IMR-90 (cell line): ENCODE measurements around the gene PLPP4. TPM values are rescaled to one million over a fixed set of nuclear protein-coding genes. Genes with fewer than 3 reads are reported as not detected.

Experiments
- ATAC-seq: fragments of 200-7000 bp; cut with Tn5 transposase; 2 replicates; pipeline ENCODE4 v1.9.1; 2020; ENCODE audit warnings: low read depth, mild to moderate bottlenecking, moderate library complexity
- Bru-seq: library from RNA; stranded (reverse); fragments of 400-500 nt; gene quantifications from one replicate; lab custom pipeline; 2021; lab: Mats Ljungman, UMichigan
- BruChase-seq, 2 experiments: library from RNA; stranded (reverse); fragments of 400-500 nt; gene quantifications; one replicate each; lab custom pipeline; 2021; lab: Mats Ljungman, UMichigan
- BruUV-seq: library from RNA; stranded (reverse); fragments of 400-500 nt; replicated peaks from 2 replicates; lab custom pipeline; 2021; lab: Mats Ljungman, UMichigan
- CTCF ChIA-PET: fragments of 300-600 bp; formaldehyde crosslinking; extraction: SDS; loops from one replicate; lab custom pipeline; 2021; ENCODE audit warnings: antibody characterized with exemption; lab: Yijun Ruan, JAX
- POLR2A ChIA-PET: fragments of 300-600 bp; sonication (Branson Sonifier 250); formaldehyde crosslinking; loops from one replicate; lab custom pipeline; 2022; ENCODE audit warnings: antibody characterized with exemption; ENCODE audit not compliant: unreplicated experiment; lab: Charles Lee
- DNase-seq: peaks from one replicate; pipeline ENCODE4 v3.0.0; 2013
- H2AFZ ChIP-seq: replicated peaks from 2 replicates; pipeline ENCODE3; 2013; ENCODE audit warnings: low read length, mild to moderate bottlenecking; ENCODE audit not compliant: poor library complexity
- H2AK5ac ChIP-seq: 2 replicates; pipeline ENCODE4 v1.6.1; 2013; ENCODE audit warnings: low read depth, low read length, inconsistent platforms
- H2AK9ac ChIP-seq: replicated peaks from 2 replicates; pipeline ENCODE3; 2013; ENCODE audit warnings: mild to moderate bottlenecking, low read depth, low read length, moderate library complexity; ENCODE audit not compliant: poor library complexity
- H2BK120ac ChIP-seq: 2 replicates; pipeline ENCODE4 v1.6.1; 2013; ENCODE audit warnings: low read depth, low read length, inconsistent platforms
- H2BK15ac ChIP-seq: 3 replicates; pipeline ENCODE4 v1.6.1; 2013; ENCODE audit warnings: low read depth, low read length, inconsistent platforms
- H2BK20ac ChIP-seq: 2 replicates; pipeline ENCODE4 v1.6.1; 2013; ENCODE audit warnings: low read depth, mild to moderate bottlenecking, inconsistent platforms, low read length, moderate library complexity
- H2BK5ac ChIP-seq: 2 replicates; pipeline ENCODE4 v1.6.1; 2013; ENCODE audit warnings: mild to moderate bottlenecking, low read depth, low read length, inconsistent platforms; ENCODE audit not compliant: poor library complexity, severe bottlenecking
- H3K14ac ChIP-seq: replicated peaks from 2 replicates; pipeline ENCODE4 v1.6.1; 2013; ENCODE audit warnings: low read depth, low read length, inconsistent platforms
- H3K18ac ChIP-seq: 2 replicates; pipeline ENCODE4 v1.6.1; 2013; ENCODE audit warnings: low read depth, low read length, control low read depth
- H3K23ac ChIP-seq: 2 replicates; pipeline ENCODE4 v1.6.1; 2013; ENCODE audit warnings: low read depth, low read length, inconsistent platforms
- H3K27ac ChIP-seq: 2 replicates; pipeline ENCODE4 v1.5.1; 2013; ENCODE audit warnings: mild to moderate bottlenecking, control low read depth, low read length; ENCODE audit not compliant: insufficient read depth
- H3K27me3 ChIP-seq: 2 replicates; pipeline ENCODE4 v1.6.1; 2013; ENCODE audit warnings: low read length; ENCODE audit not compliant: control insufficient read depth, insufficient read depth
- H3K36me3 ChIP-seq: 2 replicates; pipeline ENCODE4 v1.6.1; 2013; ENCODE audit warnings: low read length, mixed read lengths; ENCODE audit not compliant: control insufficient read depth, insufficient read depth
- H3K4ac ChIP-seq: 2 replicates; pipeline ENCODE4 v1.6.1; 2013; ENCODE audit warnings: low read depth, low read length, inconsistent platforms
- H3K4me1 ChIP-seq: 2 replicates; pipeline ENCODE4 v1.6.1; 2013; ENCODE audit warnings: low read length, mixed read lengths; ENCODE audit not compliant: control insufficient read depth, insufficient read depth
- H3K4me2 ChIP-seq: 2 replicates; pipeline ENCODE4 v1.6.1; 2013; ENCODE audit warnings: low read depth, mild to moderate bottlenecking, control low read depth, low read length, moderate library complexity
- H3K4me3 ChIP-seq: 2 replicates; pipeline ENCODE4 v1.5.1; 2013; ENCODE audit warnings: low read depth, mild to moderate bottlenecking, control low read depth, low read length, moderate library complexity; ENCODE audit not compliant: insufficient read depth
- H3K56ac ChIP-seq: 2 replicates; pipeline ENCODE4 v1.6.1; 2013; ENCODE audit warnings: low read length, inconsistent platforms; ENCODE audit not compliant: insufficient read depth; ENCODE audit errors: extremely low read depth
- H3K79me1 ChIP-seq, 2 experiments: 2 replicates each; pipeline ENCODE4 v1.6.1; 2013; ENCODE audit warnings: low read length in 2 of 2, inconsistent platforms in 1 of 2, low read depth in 1 of 2
- H3K9ac ChIP-seq: 2 replicates; pipeline ENCODE4 v1.6.1; 2013; ENCODE audit warnings: low read depth, low read length, control low read depth
- H3K9me1 ChIP-seq: 2 replicates; pipeline ENCODE4 v1.6.1; 2013; ENCODE audit warnings: low read length, inconsistent platforms; ENCODE audit not compliant: insufficient read depth
- H3K9me3 ChIP-seq: 2 replicates; pipeline ENCODE4 v1.6.1; 2013; ENCODE audit warnings: low read length; ENCODE audit not compliant: control insufficient read depth, insufficient read depth
- H4K20me1 ChIP-seq: 2 replicates; pipeline ENCODE4 v1.6.1; 2013; ENCODE audit warnings: low read length, inconsistent platforms; ENCODE audit not compliant: insufficient read depth
- H4K5ac ChIP-seq: 2 replicates; pipeline ENCODE4 v1.6.1; 2013; ENCODE audit warnings: mild to moderate bottlenecking, low read depth, low read length, control low read depth
- H4K8ac ChIP-seq, 2 experiments: 2 replicates each; pipeline ENCODE4 v1.6.1; 2013; ENCODE audit warnings: low read depth in 2 of 2, low read length in 2 of 2, control low read depth in 1 of 2, inconsistent platforms in 1 of 2
- H4K91ac ChIP-seq: 2 replicates; pipeline ENCODE4 v1.6.1; 2013; ENCODE audit warnings: low read depth, low read length, inconsistent platforms; ENCODE audit not compliant: insufficient read depth
- CHD1 ChIP-seq: IDR thresholded peaks from 2 replicates; pipeline ENCODE4 v1.6.1; 2012; ENCODE audit warnings: low read depth, low read length, improper control_type of control experiment
- CTCF ChIP-seq: conservative IDR thresholded peaks from 2 replicates; pipeline ENCODE4 v1.5.1; 2012; ENCODE audit warnings: mild to moderate bottlenecking, low read depth, low read length, improper control_type of control experiment
- FOS ChIP-seq: fragments of 150-350 bp; IDR thresholded peaks from 2 replicates; pipeline ENCODE4 v1.6.1; 2016; ENCODE audit warnings: low read depth, low read length
- MAFK ChIP-seq: IDR thresholded peaks from 2 replicates; pipeline ENCODE4 v1.6.1; 2012; ENCODE audit warnings: low read depth, low read length, improper control_type of control experiment
- MAZ ChIP-seq: IDR thresholded peaks from 2 replicates; pipeline ENCODE4 v1.6.1; 2012; ENCODE audit warnings: low read depth, mild to moderate bottlenecking, low read length, improper control_type of control experiment, moderate library complexity, borderline replicate concordance
- MXI1 ChIP-seq: IDR thresholded peaks from 2 replicates; pipeline ENCODE4 v1.6.1; 2012; ENCODE audit warnings: low read depth, mild to moderate bottlenecking, low read length, moderate library complexity, borderline replicate concordance
- POLR2A ChIP-seq: IDR thresholded peaks from 2 replicates; pipeline ENCODE4 v1.6.1; 2012; ENCODE audit warnings: mild to moderate bottlenecking, low read depth, low read length
- RAD21 ChIP-seq: IDR thresholded peaks from 2 replicates; pipeline ENCODE4 v1.6.1; 2012; ENCODE audit warnings: low read length, improper control_type of control experiment
- RCOR1 ChIP-seq: IDR thresholded peaks from 2 replicates; pipeline ENCODE4 v1.6.1; 2012; ENCODE audit warnings: mild to moderate bottlenecking, low read length, improper control_type of control experiment; ENCODE audit not compliant: insufficient replicate concordance
- SMC3 ChIP-seq: fragments of 150-350 bp; IDR thresholded peaks from 2 replicates; pipeline ENCODE4 v1.6.1; 2016; ENCODE audit warnings: low read depth, mild to moderate bottlenecking, antibody characterized with exemption, low read length, moderate library complexity
- USF2 ChIP-seq: fragments of 150-350 bp; IDR thresholded peaks from 2 replicates; pipeline ENCODE4 v1.6.1; 2017; ENCODE audit warnings: mild to moderate bottlenecking, antibody characterized with exemption, low read length, low read depth
- WGBS, 2 experiments: methylation state at CpG; one replicate each; pipeline versions ENCODE4 v1.1.5 to v1.1.7; 2013; ENCODE audit warnings: missing lambda C conversion rate in 2 of 2; ENCODE audit not compliant: insufficient read length in 1 of 2; ENCODE audit errors: extremely low coverage in 2 of 2; 5-methylcytosine and 5-hydroxymethylcytosine counted together
- dilution Hi-C: fragments of 300-500 bp; cut with HindIII; formaldehyde crosslinking; loops from one replicate; pipeline ENCODE4 v1.14.3; 2018; ENCODE audit warnings: low sequenced_read_pairs; ENCODE audit not compliant: unreplicated experiment
- in situ Hi-C: fragments of 300-500 bp; cut with MboI; formaldehyde crosslinking; loops from 3 replicates; pipeline ENCODE4 v1.14.3; 2019; ENCODE audit warnings: low sequenced_read_pairs, inconsistent platforms, mixed read lengths
- intact Hi-C: fragments of 100-400 bp; cut with micrococcal nuclease; formaldehyde crosslinking; loops from 2 replicates; pipeline ENCODE4 v1.10.0; 2022
- long read RNA-seq: library from polyadenylated mRNA; unstranded; transcript quantifications from one replicate; pipeline ENCODE4 v2.0.0, GENCODE V29; 2021; ENCODE audit not compliant: unreplicated experiment
- polyA plus RNA-seq, 3 experiments: library from polyadenylated mRNA; depleted of rRNA; stranded (reverse); fragments of >200 nt; gene quantifications; 2 replicates each; pipeline ENCODE4 v1.2.3, GENCODE V29; 2012; ENCODE audit warnings: low replicate concordance in 1 of 3
- total RNA-seq: library from RNA; depleted of rRNA; stranded (reverse); fragments of >200 nt; gene quantifications from 2 replicates; pipeline ENCODE4 v1.2.3, GENCODE V29; 2012; rRNA removed

PLPP4 gene
- total RNA-seq (0.18 and 0.28 TPM in 2 replicates), polyA plus RNA-seq (2012; rRNA removed) (0.37 and 0.60 TPM in 2 replicates), Bru-seq, nascent RNA (percentile 4 among the genes with signal in this experiment), BruChase-seq, experiment 1, labeled RNA remaining after a 6-hour chase (not detected), BruChase-seq, experiment 2, labeled RNA remaining after a 2-hour chase (percentile 2 among the genes with signal in this experiment)
- polyA plus RNA-seq (2012; cell fraction: cytosol; rRNA removed) = 0.24 and 0.45 TPM in 2 replicates
- polyA plus RNA-seq (2012; cell fraction: nucleus; rRNA removed; ENCODE audit: low replicate concordance) = 0.21 and 0.63 TPM in 2 replicates
- long read RNA-seq = 0 reads

DNA sequence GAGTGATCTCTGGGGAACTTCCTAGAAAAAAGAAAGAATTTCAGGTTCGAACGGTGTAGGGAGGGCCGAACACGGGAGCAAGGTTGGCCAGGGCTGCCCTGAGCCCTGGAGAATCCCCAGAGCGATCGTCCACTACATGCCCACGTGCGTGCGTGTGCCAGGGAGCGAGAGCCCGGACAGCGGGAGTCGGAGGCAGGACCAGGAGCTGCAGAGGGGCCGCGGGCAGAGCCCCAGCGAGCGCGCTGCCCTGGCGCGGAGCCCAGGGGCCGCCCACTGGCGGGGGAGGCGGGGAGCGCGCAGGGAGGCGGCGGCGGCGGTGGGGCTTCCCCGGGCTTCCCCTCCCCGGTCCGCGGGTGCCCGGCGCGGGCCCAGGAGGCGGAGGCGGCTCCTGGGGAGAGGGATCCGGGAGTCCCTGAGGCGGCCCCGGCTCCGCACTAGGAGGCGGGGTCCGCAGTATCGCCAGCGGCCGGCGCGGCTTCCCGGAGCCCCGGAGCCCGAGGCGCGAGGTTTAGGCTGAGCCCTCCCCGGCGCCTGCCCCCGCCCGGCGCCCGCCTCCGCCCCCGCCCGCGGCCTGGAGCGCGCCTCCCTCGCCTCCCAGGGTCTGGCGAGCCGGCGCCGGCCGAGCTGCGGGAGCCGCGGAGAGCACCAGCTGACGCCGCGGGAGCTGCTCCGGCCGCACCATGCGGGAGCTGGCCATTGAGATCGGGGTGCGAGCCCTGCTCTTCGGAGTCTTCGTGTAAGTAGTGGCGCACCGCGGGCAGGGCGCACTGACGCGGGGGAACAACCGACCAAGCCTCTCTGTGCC is at the start of gene PLPP4:
TSS of gene PLPP4 (plus strand) at position 602 of the 805 bp plus-strand sequence. CDS start at position 681, 79 bp downstream.
- in situ Hi-C loops = no loop called here
- peaks cover 18% of the 10 kb centered on the region for H3K9me3 ChIP-seq
- no peaks in the 10 kb centered on the region for H3K36me3 ChIP-seq
- no peak within 1 kb of the TSS for H3K4me3 ChIP-seq
- H2AFZ ChIP-seq = no peak within 1 kb of the TSS
- no peak for DNase-seq
- H3K27ac ChIP-seq = no peak within 1 kb of the TSS
- H3K23ac ChIP-seq = no peak within 1 kb of the TSS
- H3K4me1 ChIP-seq = no peaks in the 10 kb centered on the region
- H3K56ac ChIP-seq = no peak within 1 kb of the TSS
- no peak within 1 kb of the TSS for H2BK15ac ChIP-seq
- H3K9me1 ChIP-seq = no peaks in the 10 kb centered on the region
- POLR2A ChIA-PET = no interaction called here
- no peak within 1 kb of the TSS for H2AK5ac ChIP-seq
- H4K91ac ChIP-seq = no peak within 1 kb of the TSS
- H3K4me2 ChIP-seq = no peak within 1 kb of the TSS
- BruUV-seq = no TSS peak
- no peak within 1 kb of the TSS for H2BK20ac ChIP-seq
- H2BK5ac ChIP-seq = no peak within 1 kb of the TSS
- H4K20me1 ChIP-seq = no peaks in the 10 kb centered on the region
- no peak within 1 kb of the TSS for H4K5ac ChIP-seq
- no peak within 1 kb of the TSS for H4K8ac ChIP-seq
- CTCF ChIA-PET = no interaction called here
- no peaks in the 10 kb centered on the region for H3K79me1 ChIP-seq
- no peaks in the 10 kb centered on the region for H3K27me3 ChIP-seq
- WGBS, 2 experiments = 1% methylated on average over 38 of the region's 92 CpGs; no CpG with 5 or more reads in 1 of the 2 experiments
- no peak within 1 kb of the TSS for H3K18ac ChIP-seq
- TF ChIP-seq CTCF (no peak), MXI1 (no peak), MAFK (no peak), CHD1 (no peak), RCOR1 (no peak), FOS (no peak), RAD21 (no peak), USF2 (no peak), SMC3 (no peak), POLR2A (no peak), MAZ (no peak)
- no peak within 1 kb of the TSS for H2AK9ac ChIP-seq
- no peak within 1 kb of the TSS for H2BK120ac ChIP-seq
- H3K9ac ChIP-seq = no peak within 1 kb of the TSS
- H3K4ac ChIP-seq = no peak within 1 kb of the TSS
- dilution Hi-C loops = no loop called here
- H3K14ac ChIP-seq = no peak within 1 kb of the TSS
- no peak for ATAC-seq
- intact Hi-C loops = no loop called here
